ENCODE data around the gene CRYGB. TPM values are rescaled to one million over a fixed set of nuclear protein-coding genes. Genes with fewer than 3 reads are reported as not detected.

The CRYGB gene
- total and polyA plus RNA-seq, 10 of the 15 experiments (the other 5 are each of a cell fraction or from before 2014, with no cell fraction given), result not detected

DNA sequence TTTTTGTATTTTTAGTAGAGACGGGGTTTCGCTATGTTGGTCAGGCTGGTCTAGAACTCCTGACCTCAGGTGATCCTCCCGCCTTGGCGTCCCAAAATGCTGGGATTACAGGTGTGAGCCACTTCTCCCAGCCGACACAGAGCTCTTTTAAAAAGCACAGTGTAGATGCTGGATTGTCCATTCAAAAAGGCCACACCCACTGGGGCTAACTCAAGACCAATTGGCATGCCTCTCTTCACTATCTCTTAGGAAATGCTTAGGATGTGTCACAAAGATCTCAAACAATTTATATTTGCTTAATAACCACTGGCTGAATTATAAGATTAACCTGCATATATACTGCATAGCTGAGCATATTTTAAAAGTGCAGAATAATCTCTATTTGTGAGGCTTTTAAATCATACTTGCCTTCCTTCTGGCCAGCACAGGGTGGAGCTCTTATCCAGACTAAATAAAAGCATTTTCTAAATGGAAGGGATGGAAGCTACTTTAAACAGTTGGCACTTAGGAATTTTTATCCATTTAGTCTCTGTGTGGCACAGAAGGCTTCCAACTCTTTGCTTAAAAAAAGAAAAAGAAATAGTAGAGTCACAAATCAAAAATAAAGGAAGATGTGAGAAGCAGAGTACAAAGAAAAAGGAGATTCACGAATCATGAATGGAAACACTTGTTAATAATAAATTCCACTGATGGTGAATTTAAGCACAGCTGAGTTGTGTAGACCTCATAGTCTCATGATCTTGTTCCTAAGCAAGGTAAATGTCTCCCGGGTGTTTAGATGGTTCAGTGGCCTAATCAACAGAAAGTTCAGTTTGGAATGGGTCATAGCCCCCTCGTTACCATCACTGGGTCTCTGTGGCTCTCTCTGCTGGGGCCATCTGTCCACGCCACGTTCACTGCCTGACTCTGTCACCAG lies 44.0 kb downstream of the CRYGB start:
- SMC1A ChIA-PET (ENCODE audit: uncharacterized antibody, unreplicated experiment), result interaction anchor here (1.2 kb wide), 1 partner anchor 143 kb away, joined by 3 read pairs; no protein-coding TSS in a partner anchor
- ATAC-seq (no peak), DNase-seq (ENCODE audit: low read depth, low spot score) (no peak), FAIRE-seq (no peak)
- intact Hi-C loops (cut with micrococcal nuclease; ENCODE audit: unreplicated experiment), result no loop called here
- CTCF ChIA-PET, result interaction anchor here (1.3 kb wide), 1 partner anchor 13 kb away, joined by 3 read pairs; no protein-coding TSS in a partner anchor
- H3K9me3 ChIP-seq (replicated peaks; ENCODE audit: control insufficient read depth, insufficient read depth, low read length), result no peaks in the 10 kb centered on the region
- no peaks in the 10 kb centered on the region for H3K4me1 ChIP-seq (ENCODE audit: control insufficient read depth, insufficient read depth, low read length)
- BruUV-seq (replicated peaks), result no TSS peak
- no peak overlapping the region for H3K9ac ChIP-seq (ENCODE audit: control insufficient read depth, insufficient read depth, low read length)
- RAD21 ChIA-PET (ENCODE audit: unreplicated experiment), result no interaction called here
- H3K27me3 ChIP-seq (replicated peaks in 1 of 2; ENCODE audit: control insufficient read depth in 2 of 2, insufficient read depth in 2 of 2, low read length in 1 of 2), result no peaks in the 10 kb centered on the region; a peak in 1 of 4 replicates
- no peak overlapping the region for H2AFZ ChIP-seq (ENCODE audit: control insufficient read depth, low read depth, low read length)
- H3K4me2 ChIP-seq (ENCODE audit: control insufficient read depth, insufficient read depth), result no peak overlapping the region
- in situ Hi-C loops (cut with MboI), result no loop called here
- no peaks in the 10 kb centered on the region for H4K20me1 ChIP-seq (ENCODE audit: control insufficient read depth, insufficient read depth)
- H3K36me3 ChIP-seq (ENCODE audit: control insufficient read depth in 2 of 2, insufficient read depth in 2 of 2, low read length in 1 of 2), result no peaks in the 10 kb centered on the region
- 11% methylated on average over 10 of the region's 10 CpGs for WGBS (ENCODE audit: insufficient coverage, insufficient replicate concordance, low lambda C conversion rate, missing lambda C conversion rate)
- no peak overlapping the region for H3K27ac ChIP-seq (ENCODE audit: control insufficient read depth, insufficient read depth)
- no peaks in the 10 kb centered on the region for H3K79me2 ChIP-seq (ENCODE audit: control insufficient read depth, insufficient read depth, low read length)
- POLR2A ChIA-PET, result no interaction called here
- H3K4me3 ChIP-seq, result no peak overlapping the region
- TF ChIP-seq RAD21 (IDR thresholded peaks at IDR 0.05; ENCODE audit: insufficient read depth, low read depth, low read length), result 0 out of 2 replicates have a peak, but pooled peaks have one; percentile 9
- TF ChIP-seq CHD1 (IDR thresholded peaks at IDR 0.05; ENCODE audit: low read depth, low read length), result no peak
- TF ChIP-seq, protein P1, sequence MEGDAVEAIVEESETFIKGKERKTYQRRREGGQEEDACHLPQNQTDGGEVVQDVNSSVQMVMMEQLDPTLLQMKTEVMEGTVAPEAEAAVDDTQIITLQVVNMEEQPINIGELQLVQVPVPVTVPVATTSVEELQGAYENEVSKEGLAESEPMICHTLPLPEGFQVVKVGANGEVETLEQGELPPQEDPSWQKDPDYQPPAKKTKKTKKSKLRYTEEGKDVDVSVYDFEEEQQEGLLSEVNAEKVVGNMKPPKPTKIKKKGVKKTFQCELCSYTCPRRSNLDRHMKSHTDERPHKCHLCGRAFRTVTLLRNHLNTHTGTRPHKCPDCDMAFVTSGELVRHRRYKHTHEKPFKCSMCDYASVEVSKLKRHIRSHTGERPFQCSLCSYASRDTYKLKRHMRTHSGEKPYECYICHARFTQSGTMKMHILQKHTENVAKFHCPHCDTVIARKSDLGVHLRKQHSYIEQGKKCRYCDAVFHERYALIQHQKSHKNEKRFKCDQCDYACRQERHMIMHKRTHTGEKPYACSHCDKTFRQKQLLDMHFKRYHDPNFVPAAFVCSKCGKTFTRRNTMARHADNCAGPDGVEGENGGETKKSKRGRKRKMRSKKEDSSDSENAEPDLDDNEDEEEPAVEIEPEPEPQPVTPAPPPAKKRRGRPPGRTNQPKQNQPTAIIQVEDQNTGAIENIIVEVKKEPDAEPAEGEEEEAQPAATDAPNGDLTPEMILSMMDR (IDR thresholded peaks at IDR 0.05 in 2 of 3, conservative IDR thresholded peaks at IDR 0.05 in 1 of 3; ENCODE audit: control insufficient read depth in 2 of 3, extremely low read depth in 1 of 3, insufficient read depth in 1 of 3, low read depth in 3 of 3, low read length in 3 of 3), result peak in 2 of 3 experiments; percentile 10 to 12; a peak in 1 of 6 replicates
